GM19193 (cell line): ENCODE measurements around the gene BBS7.

Source experiments
- POLR2A ChIP-seq: IDR thresholded peaks from 4 replicates; pipeline ENCODE4 v1.6.1; 2011; ENCODE audit not compliant: insufficient read depth, insufficient read length; ENCODE audit errors: extremely low read depth

Gene BBS7

GRCh38 chr4:121846662-121847061 is 23.6 kb downstream of the BBS7 start:
- TF ChIP-seq POLR2A, result no peak

DNA sequence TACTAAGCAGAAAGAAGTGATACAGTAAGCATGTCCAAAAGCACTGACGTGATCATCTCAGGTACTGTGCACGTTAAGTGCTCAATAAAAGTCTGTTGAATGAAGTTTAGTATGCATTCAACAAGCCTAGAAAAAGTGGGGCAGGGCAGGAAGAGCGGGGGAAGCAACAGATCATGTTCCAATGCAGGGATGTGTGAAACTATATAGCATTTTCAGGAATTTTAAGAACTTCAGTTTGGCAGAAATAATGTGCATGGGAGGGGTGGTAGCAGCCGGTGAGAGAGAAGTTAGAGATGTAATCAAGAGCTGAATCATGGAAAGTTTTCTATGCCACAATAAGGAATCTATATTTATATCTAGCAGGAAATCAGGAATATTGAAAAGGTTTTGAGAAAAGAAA is 27.4 kb downstream of the BBS7 start:
- TF ChIP-seq POLR2A, result no peak

DNA sequence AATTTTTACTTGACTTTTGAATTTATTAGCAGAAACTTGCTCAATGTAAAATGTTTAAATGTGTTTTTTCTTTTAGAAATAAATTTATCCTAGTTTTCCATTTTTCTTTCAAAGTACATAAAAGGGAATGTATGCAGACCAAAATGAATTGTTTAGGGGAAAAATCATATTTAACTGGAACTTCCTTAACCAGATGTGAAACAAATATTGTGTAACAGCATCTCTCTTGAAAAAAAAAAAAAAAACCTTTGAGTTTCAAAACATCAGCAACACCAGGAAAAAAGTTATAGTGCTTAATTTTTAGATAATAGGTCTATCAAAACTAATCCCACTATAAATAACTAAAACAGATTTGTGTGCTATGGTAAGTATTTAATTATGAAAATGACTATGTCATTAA is 32.1 kb downstream of the BBS7 start:
- TF ChIP-seq POLR2A, result no peak

GRCh38 chr4:121829511-121829910 is 40.8 kb downstream of the BBS7 start:
- TF ChIP-seq POLR2A, result no peak

- TF ChIP-seq POLR2A, result no peak
These were observed 42.4 kb downstream of the BBS7 start for GRCh38 chr4:121827853-121828252.

GRCh38 chr4:121824950-121825349 is 45.3 kb downstream of the BBS7 start:
- TF ChIP-seq POLR2A, result no peak

- no peak for TF ChIP-seq POLR2A
These were observed 46.1 kb downstream of the BBS7 start for GRCh38 chr4:121824171-121824527.

- TF ChIP-seq POLR2A, result peak; percentile 92
These were observed 46.6 kb downstream of the BBS7 start, which contains the start of gene CCNA2 for GRCh38 chr4:121823505-121824170. TSS of gene CCNA2 (minus strand) at chr4:121823883. CDS start at chr4:121823628, 255 bp downstream.

GRCh38 chr4:121822796-121823504 is 47.3 kb downstream of the BBS7 start:
- no peak for TF ChIP-seq POLR2A

- TF ChIP-seq POLR2A, result no peak
These were observed 48.2 kb downstream of the BBS7 start for GRCh38 chr4:121822047-121822446.

GRCh38 chr4:121819216-121819965 is 50.9 kb downstream of the BBS7 start:
- TF ChIP-seq POLR2A, result no peak

GRCh38 chr4:121818215-121818614 is 52.1 kb downstream of the BBS7 start:
- no peak for TF ChIP-seq POLR2A

- TF ChIP-seq POLR2A, result no peak
These were observed 52.6 kb downstream of the BBS7 start for GRCh38 chr4:121817701-121818100.

DNA sequence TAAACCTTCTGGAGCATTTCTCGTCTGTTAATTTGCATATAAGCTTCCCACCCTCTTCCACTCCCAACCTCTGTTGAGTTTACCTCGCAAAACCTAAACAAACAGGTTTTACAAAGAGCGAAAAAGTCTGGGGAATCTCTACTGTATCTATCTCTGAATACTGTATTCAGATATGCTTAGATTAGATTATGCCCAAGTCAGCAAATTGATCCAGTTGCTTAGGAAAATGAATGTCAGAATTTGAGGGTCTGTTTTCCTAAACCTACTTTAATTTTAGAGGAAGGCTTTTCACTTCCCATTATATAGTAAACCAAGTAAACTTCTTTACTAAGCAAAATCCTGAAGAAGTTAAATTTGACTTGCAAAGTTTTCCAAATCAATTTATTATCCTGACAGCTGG is 53.3 kb downstream of the BBS7 start:
- no peak for TF ChIP-seq POLR2A

DNA sequence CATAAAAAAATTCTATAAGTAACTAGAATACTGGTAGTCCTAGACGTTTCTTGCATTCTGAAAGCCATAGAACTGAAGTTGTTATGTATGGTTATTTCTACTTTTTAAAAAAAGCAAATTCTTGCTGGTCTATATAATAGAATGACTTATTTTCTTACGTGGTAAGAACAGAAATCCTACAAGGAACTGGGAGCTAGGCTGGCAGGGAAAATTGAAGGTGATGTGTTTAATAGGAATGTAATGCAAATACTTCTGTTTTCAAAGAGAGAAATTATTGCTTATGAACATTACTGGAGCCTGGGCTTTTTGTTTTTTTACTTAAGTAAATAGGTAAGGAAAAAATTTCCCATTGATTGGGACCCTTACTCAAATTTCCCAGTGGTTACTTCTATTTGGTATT is 55.5 kb downstream of the BBS7 start:
- TF ChIP-seq POLR2A, result no peak

DNA sequence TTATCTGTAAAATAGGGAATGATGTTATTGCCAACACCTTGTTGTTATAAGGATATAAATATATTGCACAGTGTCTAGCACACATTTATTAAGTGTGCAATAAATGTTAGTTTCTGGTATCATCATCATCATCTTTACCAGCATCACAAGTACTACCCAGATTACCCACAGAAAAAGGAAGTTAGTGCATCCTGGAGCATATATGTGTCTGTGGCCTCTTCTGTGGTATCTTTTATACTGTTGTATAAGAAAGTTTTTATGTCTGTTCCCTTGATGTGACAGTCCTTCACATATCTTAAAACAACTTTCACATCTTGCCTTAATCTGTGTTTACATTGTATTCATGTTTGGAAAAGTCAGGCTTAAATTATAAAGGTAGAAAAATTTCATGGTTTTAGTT is 59.2 kb downstream of the BBS7 start:
- TF ChIP-seq POLR2A, result no peak
